ENCODE data around the gene KCTD1. TPM values are rescaled to one million over a fixed set of nuclear protein-coding genes. Genes with fewer than 3 reads are reported as not detected.

KCTD1 gene
- total and polyA plus RNA-seq, 4 donors, result 0.78 to 2.9 (median 2.0) TPM

DNA sequence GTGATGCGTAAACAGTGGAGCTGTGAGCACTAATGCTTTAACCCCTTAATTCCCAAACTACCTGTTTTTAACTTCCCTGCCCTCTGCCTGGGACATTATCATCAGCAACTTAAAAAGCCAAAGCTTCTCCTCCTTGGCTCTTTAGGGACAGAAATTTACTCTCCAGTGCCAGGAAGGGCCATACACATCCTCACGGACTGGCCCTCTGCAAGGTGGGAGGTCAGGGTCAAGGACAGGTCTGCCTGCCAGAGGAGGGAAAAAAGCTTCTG lies 21.5 kb downstream of the KCTD1 start:
- no peaks in the 10 kb centered on the region for H3K36me3 ChIP-seq (ENCODE audit: control insufficient read depth in 4 of 4, insufficient read depth in 3 of 4, low read depth in 1 of 4, low read length in 3 of 4)
- no peak overlapping the region for H3K27ac ChIP-seq (ENCODE audit: low read depth in 1 of 2, low read length in 2 of 2)
- no peaks in the 10 kb centered on the region for H3K27me3 ChIP-seq (ENCODE audit: control insufficient read depth in 4 of 4, insufficient read depth in 4 of 4, low read length in 3 of 4)
- H3K4me1 ChIP-seq (ENCODE audit: control insufficient read depth in 4 of 4, insufficient read depth in 4 of 4, low read length in 3 of 4), result no peaks in the 10 kb centered on the region
- TF ChIP-seq, protein P1, sequence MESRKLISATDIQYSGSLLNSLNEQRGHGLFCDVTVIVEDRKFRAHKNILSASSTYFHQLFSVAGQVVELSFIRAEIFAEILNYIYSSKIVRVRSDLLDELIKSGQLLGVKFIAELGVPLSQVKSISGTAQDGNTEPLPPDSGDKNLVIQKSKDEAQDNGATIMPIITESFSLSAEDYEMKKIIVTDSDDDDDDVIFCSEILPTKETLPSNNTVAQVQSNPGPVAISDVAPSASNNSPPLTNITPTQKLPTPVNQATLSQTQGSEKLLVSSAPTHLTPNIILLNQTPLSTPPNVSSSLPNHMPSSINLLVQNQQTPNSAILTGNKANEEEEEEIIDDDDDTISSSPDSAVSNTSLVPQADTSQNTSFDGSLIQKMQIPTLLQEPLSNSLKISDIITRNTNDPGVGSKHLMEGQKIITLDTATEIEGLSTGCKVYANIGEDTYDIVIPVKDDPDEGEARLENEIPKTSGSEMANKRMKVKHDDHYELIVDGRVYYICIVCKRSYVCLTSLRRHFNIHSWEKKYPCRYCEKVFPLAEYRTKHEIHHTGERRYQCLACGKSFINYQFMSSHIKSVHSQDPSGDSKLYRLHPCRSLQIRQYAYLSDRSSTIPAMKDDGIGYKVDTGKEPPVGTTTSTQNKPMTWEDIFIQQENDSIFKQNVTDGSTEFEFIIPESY (IDR thresholded peaks at IDR 0.05), result no peak
- TF ChIP-seq, protein P2, sequence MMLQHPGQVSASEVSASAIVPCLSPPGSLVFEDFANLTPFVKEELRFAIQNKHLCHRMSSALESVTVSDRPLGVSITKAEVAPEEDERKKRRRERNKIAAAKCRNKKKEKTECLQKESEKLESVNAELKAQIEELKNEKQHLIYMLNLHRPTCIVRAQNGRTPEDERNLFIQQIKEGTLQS (IDR thresholded peaks at IDR 0.05), result no peak
- TF ChIP-seq JUND (IDR thresholded peaks at IDR 0.05) (no peak), RAD21 (IDR thresholded peaks at IDR 0.05) (no peak), EGR1 (IDR thresholded peaks at IDR 0.05; ENCODE audit: low read depth in 2 of 2) (no peak), GABPA (IDR thresholded peaks at IDR 0.05 in 1 of 2, conservative IDR thresholded peaks at IDR 0.05 in 1 of 2) (no peak), TAF1 (conservative IDR thresholded peaks at IDR 0.05) (no peak), HNF4A (conservative IDR thresholded peaks at IDR 0.05) (no peak), NR2F2 (IDR thresholded peaks at IDR 0.05) (no peak), FOXA1 (IDR thresholded peaks at IDR 0.05) (no peak)
- TF ChIP-seq, protein P3, sequence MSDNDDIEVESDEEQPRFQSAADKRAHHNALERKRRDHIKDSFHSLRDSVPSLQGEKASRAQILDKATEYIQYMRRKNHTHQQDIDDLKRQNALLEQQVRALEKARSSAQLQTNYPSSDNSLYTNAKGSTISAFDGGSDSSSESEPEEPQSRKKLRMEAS (IDR thresholded peaks at IDR 0.05), result no peak
- H3K4me3 ChIP-seq (ENCODE audit: low read depth in 1 of 3, low read length in 3 of 3), result no peak overlapping the region
- DNase-seq (ENCODE audit: low spot score), result no peak
- WGBS, result 85% methylated on average over 2 of the region's 2 CpGs
- H3K9ac ChIP-seq (ENCODE audit: low read depth in 1 of 2, low read length in 2 of 2), result no peak overlapping the region
- no peaks in the 10 kb centered on the region for H3K9me3 ChIP-seq (ENCODE audit: control insufficient read depth in 4 of 4, low read length in 3 of 4)

DNA sequence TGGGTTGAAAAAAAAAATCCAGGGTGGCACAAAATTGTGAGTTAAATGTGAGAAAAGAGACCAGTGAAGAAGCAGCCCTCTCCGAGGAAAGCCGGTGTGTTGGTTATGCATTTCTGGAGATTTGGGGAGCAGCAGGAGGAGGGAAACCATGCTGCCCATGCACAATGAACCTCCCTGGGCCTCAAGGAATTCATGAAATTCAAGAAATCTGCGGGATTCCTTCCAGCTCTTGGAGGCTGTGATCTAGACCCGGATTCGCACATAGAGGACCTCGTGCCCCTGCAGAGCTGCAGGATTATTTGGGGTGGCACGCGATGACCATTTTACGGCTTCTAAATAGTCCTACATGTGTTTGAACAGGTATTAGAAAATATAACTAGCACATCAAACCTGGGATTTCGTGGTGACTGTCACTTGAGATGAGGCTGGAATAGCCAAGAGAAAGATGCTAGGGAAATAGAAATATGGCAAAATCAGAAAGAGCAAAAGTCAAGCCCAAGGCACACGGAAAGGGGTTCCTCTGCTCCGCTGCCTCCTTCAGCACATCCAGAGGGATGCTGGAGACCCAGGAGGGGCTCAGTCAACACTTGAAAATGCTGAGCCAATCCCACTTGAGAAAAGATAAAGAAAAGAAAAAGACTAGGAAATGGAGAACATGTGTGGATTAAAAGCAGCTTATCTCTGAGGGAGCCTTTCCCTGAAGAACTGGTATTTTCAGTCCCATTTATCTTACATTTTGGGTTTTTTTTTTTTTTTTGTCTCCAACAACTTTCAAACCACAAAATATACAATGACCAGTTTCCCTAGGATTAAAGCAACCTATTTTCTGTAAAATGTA lies 22.0 kb downstream of the KCTD1 start:
- TF ChIP-seq FOXA2 (IDR thresholded peaks at IDR 0.05) (no peak), NR2F2 (IDR thresholded peaks at IDR 0.05) (no peak), SP1 (IDR thresholded peaks at IDR 0.05) (no peak), HNF4A (conservative IDR thresholded peaks at IDR 0.05) (no peak), RXRA (IDR thresholded peaks at IDR 0.05) (no peak), TAF1 (conservative IDR thresholded peaks at IDR 0.05) (no peak), EGR1 (IDR thresholded peaks at IDR 0.05; ENCODE audit: low read depth in 2 of 2) (no peak), RAD21 (IDR thresholded peaks at IDR 0.05) (no peak), GABPA (IDR thresholded peaks at IDR 0.05 in 1 of 2, conservative IDR thresholded peaks at IDR 0.05 in 1 of 2) (no peak), HNF4G (IDR thresholded peaks at IDR 0.05) (no peak), JUND (IDR thresholded peaks at IDR 0.05) (no peak)
- TF ChIP-seq, protein P4, sequence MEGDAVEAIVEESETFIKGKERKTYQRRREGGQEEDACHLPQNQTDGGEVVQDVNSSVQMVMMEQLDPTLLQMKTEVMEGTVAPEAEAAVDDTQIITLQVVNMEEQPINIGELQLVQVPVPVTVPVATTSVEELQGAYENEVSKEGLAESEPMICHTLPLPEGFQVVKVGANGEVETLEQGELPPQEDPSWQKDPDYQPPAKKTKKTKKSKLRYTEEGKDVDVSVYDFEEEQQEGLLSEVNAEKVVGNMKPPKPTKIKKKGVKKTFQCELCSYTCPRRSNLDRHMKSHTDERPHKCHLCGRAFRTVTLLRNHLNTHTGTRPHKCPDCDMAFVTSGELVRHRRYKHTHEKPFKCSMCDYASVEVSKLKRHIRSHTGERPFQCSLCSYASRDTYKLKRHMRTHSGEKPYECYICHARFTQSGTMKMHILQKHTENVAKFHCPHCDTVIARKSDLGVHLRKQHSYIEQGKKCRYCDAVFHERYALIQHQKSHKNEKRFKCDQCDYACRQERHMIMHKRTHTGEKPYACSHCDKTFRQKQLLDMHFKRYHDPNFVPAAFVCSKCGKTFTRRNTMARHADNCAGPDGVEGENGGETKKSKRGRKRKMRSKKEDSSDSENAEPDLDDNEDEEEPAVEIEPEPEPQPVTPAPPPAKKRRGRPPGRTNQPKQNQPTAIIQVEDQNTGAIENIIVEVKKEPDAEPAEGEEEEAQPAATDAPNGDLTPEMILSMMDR (IDR thresholded peaks at IDR 0.05; ENCODE audit: low read depth, low read length, missing input control), result no peak
- DNase-seq (ENCODE audit: low spot score), result no peak
- H3K9me3 ChIP-seq (ENCODE audit: control insufficient read depth in 4 of 4, low read length in 3 of 4), result no peaks in the 10 kb centered on the region
- H3K27me3 ChIP-seq (ENCODE audit: control insufficient read depth in 4 of 4, insufficient read depth in 4 of 4, low read length in 3 of 4), result no peaks in the 10 kb centered on the region
- H3K36me3 ChIP-seq (ENCODE audit: control insufficient read depth in 4 of 4, insufficient read depth in 3 of 4, low read depth in 1 of 4, low read length in 3 of 4), result no peaks in the 10 kb centered on the region
- no peak overlapping the region for H3K9ac ChIP-seq (ENCODE audit: low read depth in 1 of 2, low read length in 2 of 2)
- H3K4me1 ChIP-seq (ENCODE audit: control insufficient read depth in 4 of 4, insufficient read depth in 4 of 4, low read length in 3 of 4), result no peaks in the 10 kb centered on the region
- no peak overlapping the region for H3K27ac ChIP-seq (ENCODE audit: low read depth in 1 of 2, low read length in 2 of 2)
- 88% methylated on average over 12 of the region's 12 CpGs for WGBS
- H3K4me3 ChIP-seq (ENCODE audit: low read depth in 1 of 3, low read length in 3 of 3), result no peak overlapping the region
